ENCODE data around the gene FREM1. TPM values are rescaled to one million over a fixed set of nuclear protein-coding genes. Genes with fewer than 3 reads are reported as not detected.

The FREM1 gene
- polyA plus RNA-seq, 1 donor from 2014 or later: 2.3 TPM

GRCh38 chr9:14782286-14783051, 127.8 kb downstream of the FREM1 start:
- Histone ChIP-seq H3K79me2 (replicated peaks; ENCODE audit: insufficient read depth, low read length) (no peaks in the 10 kb centered on the region), H3K9me2 (ENCODE audit: insufficient read depth, low read length) (no peaks in the 10 kb centered on the region), H3K4me3 (ENCODE audit: low read length) (no peak overlapping the region), H4K20me1 (ENCODE audit: insufficient read depth) (no peaks in the 10 kb centered on the region), H3K27ac (ENCODE audit: low read length) (no peak overlapping the region), H3K36me3 (ENCODE audit: insufficient read depth, low read length) (no peaks in the 10 kb centered on the region), H2AFZ (ENCODE audit: low read depth, low read length) (no peak overlapping the region), H3F3A (ENCODE audit: insufficient read depth, low read length, poor library complexity, severe bottlenecking) (no peaks in the 10 kb centered on the region), H3K9ac (ENCODE audit: low read length) (no peak overlapping the region), H3K27me3 (ENCODE audit: insufficient read depth, low read depth, low read length) (no peaks in the 10 kb centered on the region), H3K9me3 (ENCODE audit: low read length) (no peaks in the 10 kb centered on the region), H3K4me2 (ENCODE audit: low read length) (no peak overlapping the region)
- TF ChIP-seq CTCF (IDR thresholded peaks at IDR 0.05; ENCODE audit: poor library complexity, severe bottlenecking) (no peak), EZH2 (IDR thresholded peaks at IDR 0.05; ENCODE audit: borderline replicate concordance, insufficient read depth, low read length, poor library complexity, severe bottlenecking) (no peak), POLR2AphosphoS5 (IDR thresholded peaks at IDR 0.05) (no peak), MXI1 (conservative IDR thresholded peaks at IDR 0.05; ENCODE audit: poor library complexity, severe bottlenecking) (no peak), SMC3 (conservative IDR thresholded peaks at IDR 0.05; ENCODE audit: poor library complexity) (no peak), EP300 (conservative IDR thresholded peaks at IDR 0.05; ENCODE audit: poor library complexity, severe bottlenecking) (no peak), TAF1 (IDR thresholded peaks at IDR 0.05; ENCODE audit: low read depth) (no peak), REST (IDR thresholded peaks at IDR 0.05; ENCODE audit: borderline replicate concordance) (no peak), RAD21 (conservative IDR thresholded peaks at IDR 0.05) (no peak)

- Histone ChIP-seq H3K27ac (ENCODE audit: low read length) (no peak overlapping the region), H3K9me2 (ENCODE audit: insufficient read depth, low read length) (no peaks in the 10 kb centered on the region), H2AFZ (ENCODE audit: low read depth, low read length) (no peak overlapping the region), H3K9me3 (ENCODE audit: low read length) (no peaks in the 10 kb centered on the region), H3K9ac (ENCODE audit: low read length) (no peak overlapping the region), H3K4me3 (ENCODE audit: low read length) (no peak overlapping the region), H4K20me1 (ENCODE audit: insufficient read depth) (no peaks in the 10 kb centered on the region), H3K36me3 (ENCODE audit: insufficient read depth, low read length) (no peaks in the 10 kb centered on the region), H3K4me2 (ENCODE audit: low read length) (no peak overlapping the region), H3F3A (ENCODE audit: insufficient read depth, low read length, poor library complexity, severe bottlenecking) (no peaks in the 10 kb centered on the region), H3K27me3 (ENCODE audit: insufficient read depth, low read depth, low read length) (no peaks in the 10 kb centered on the region), H3K79me2 (replicated peaks; ENCODE audit: insufficient read depth, low read length) (no peaks in the 10 kb centered on the region)
- TF ChIP-seq REST (IDR thresholded peaks at IDR 0.05; ENCODE audit: borderline replicate concordance): no peak
- TF ChIP-seq TAF1 (IDR thresholded peaks at IDR 0.05; ENCODE audit: low read depth): no peak
- no peak for TF ChIP-seq MXI1 (conservative IDR thresholded peaks at IDR 0.05; ENCODE audit: poor library complexity, severe bottlenecking)
- TF ChIP-seq EP300 (conservative IDR thresholded peaks at IDR 0.05; ENCODE audit: poor library complexity, severe bottlenecking): no peak
- no peak for TF ChIP-seq RAD21 (conservative IDR thresholded peaks at IDR 0.05)
- no peak for TF ChIP-seq POLR2AphosphoS5 (IDR thresholded peaks at IDR 0.05)
- no peak for TF ChIP-seq EZH2 (IDR thresholded peaks at IDR 0.05; ENCODE audit: borderline replicate concordance, insufficient read depth, low read length, poor library complexity, severe bottlenecking)
- no peak for TF ChIP-seq SMC3 (conservative IDR thresholded peaks at IDR 0.05; ENCODE audit: poor library complexity)
- no peak for TF ChIP-seq CTCF (IDR thresholded peaks at IDR 0.05; ENCODE audit: poor library complexity, severe bottlenecking)
These were observed 129.5 kb downstream of the FREM1 start for GRCh38 chr9:14780693-14781092.

All from neural cell (in vitro differentiated cells).